Coronary artery (tissue), 2 donors: ENCODE results near the gene CXCL13.
"Not testable (repeated sequence)": the region's sequence is repeated elsewhere in the genome, so short reads cannot be mapped to it uniquely, and the experiment has no call there.

ENCODE experiments used
- DNase-seq: peaks from one replicate; pipeline ENCODE4 v3.0.0-alpha.2; 2017; ENCODE audit warnings: low spot score
- H3K27ac ChIP-seq, 2 donors: fragments of 200-600 bp; sonication (generic); one replicate each; pipeline ENCODE4 v1.5.1; 2016 to 2019
- H3K4me3 ChIP-seq: fragments of 200-600 bp; sonication (generic); 2 replicates; pipeline ENCODE4 v1.5.1; 2016; ENCODE audit warnings: mild to moderate bottlenecking, moderate library complexity
- CTCF ChIP-seq: fragments of 200-600 bp; sonication (generic); IDR thresholded peaks from one replicate; pipeline ENCODE4 v1.5.1; 2019; ENCODE audit warnings: antibody characterized with exemption

CXCL13 gene

GRCh38 chr4:77635876-77636275, 30.3 kb downstream of the CXCL13 start:
- Histone ChIP-seq H3K4me3 (no peak overlapping the region), H3K27ac (no peak overlapping the region)
- TF ChIP-seq CTCF = no peak
- DNase-seq = no peak

GRCh38 chr4:77636902-77637301, 31.3 kb downstream of the CXCL13 start:
- TF ChIP-seq CTCF = no peak
- no peak overlapping the region for H3K27ac ChIP-seq
- no peak for DNase-seq
- no peak overlapping the region for H3K4me3 ChIP-seq

- DNase-seq, H3K4me3 ChIP-seq, H3K27ac ChIP-seq: not testable (repeated sequence)
Observed at GRCh38 chr4:77644069-77644468, 38.4 kb downstream of the CXCL13 start.

- Histone ChIP-seq H3K27ac (no peak overlapping the region), H3K4me3 (no peak overlapping the region)
- no peak for DNase-seq
- TF ChIP-seq CTCF = no peak
Observed at GRCh38 chr4:77650787-77651186, 45.2 kb downstream of the CXCL13 start.

- Histone ChIP-seq H3K27ac (no peak overlapping the region), H3K4me3 (no peak overlapping the region)
- DNase-seq = no peak
- TF ChIP-seq CTCF = no peak
Observed at GRCh38 chr4:77651820-77652219, 46.2 kb downstream of the CXCL13 start.

- Histone ChIP-seq H3K4me3 (no peak overlapping the region), H3K27ac (no peak overlapping the region)
- TF ChIP-seq CTCF = no peak
- DNase-seq = no peak
Observed at GRCh38 chr4:77652237-77652897, 46.7 kb downstream of the CXCL13 start.

- no peak for TF ChIP-seq CTCF
- Histone ChIP-seq H3K27ac (no peak overlapping the region), H3K4me3 (no peak overlapping the region)
- no peak for DNase-seq
Observed at GRCh38 chr4:77653162-77653758, 47.6 kb downstream of the CXCL13 start.

GRCh38 chr4:77660318-77660717, 54.7 kb downstream of the CXCL13 start:
- H3K4me3 ChIP-seq, DNase-seq, H3K27ac ChIP-seq: not testable (repeated sequence)
